Measurements from ENCODE around the gene ROBO1. TPM values are rescaled to one million over a fixed set of nuclear protein-coding genes. Genes with fewer than 3 reads are reported as not detected.

Gene ROBO1
- total RNA-seq, 4 donors from 2014 or later: 12.3 to 112 (median 27.1) TPM

GRCh38 chr3:78972617-78973301 is 795.0 kb downstream of the ROBO1 start:
- intact Hi-C loops (cut with DNase I; ENCODE audit: low total_unique reads): no loop called here
- Histone ChIP-seq H3K4me1 (no peaks in the 10 kb centered on the region), H3K9me3 (no peaks in the 10 kb centered on the region), H3K4me3 (no peak overlapping the region), H3K36me3 (no peaks in the 10 kb centered on the region), H3K27ac (no peak overlapping the region), H3K27me3 (no peaks in the 10 kb centered on the region)
- no peak for DNase-seq
- TF ChIP-seq POLR2A (IDR thresholded peaks at IDR 0.05): no peak
- no peak for TF ChIP-seq CTCF (IDR thresholded peaks at IDR 0.05)

- Histone ChIP-seq H3K36me3 (no peaks in the 10 kb centered on the region), H3K9me3 (no peaks in the 10 kb centered on the region), H3K27me3 (no peaks in the 10 kb centered on the region), H3K4me1 (no peaks in the 10 kb centered on the region), H3K4me3 (no peak overlapping the region), H3K27ac (no peak overlapping the region)
- DNase-seq: no peak
- intact Hi-C loops (cut with DNase I; ENCODE audit: low total_unique reads): no loop called here
- no peak for TF ChIP-seq CTCF (IDR thresholded peaks at IDR 0.05)
- no peak for TF ChIP-seq POLR2A (IDR thresholded peaks at IDR 0.05)
Measured at GRCh38 chr3:78970656-78971055, 797.1 kb downstream of the ROBO1 start.

GRCh38 chr3:78969483-78969882 is 798.3 kb downstream of the ROBO1 start:
- Histone ChIP-seq H3K4me1 (no peaks in the 10 kb centered on the region), H3K27ac (no peak overlapping the region), H3K36me3 (no peaks in the 10 kb centered on the region), H3K27me3 (no peaks in the 10 kb centered on the region), H3K4me3 (no peak overlapping the region), H3K9me3 (no peaks in the 10 kb centered on the region)
- intact Hi-C loops (cut with DNase I; ENCODE audit: low total_unique reads): no loop called here
- no peak for DNase-seq
- TF ChIP-seq CTCF (IDR thresholded peaks at IDR 0.05) (no peak), POLR2A (IDR thresholded peaks at IDR 0.05) (no peak)

- Histone ChIP-seq H3K9me3 (no peaks in the 10 kb centered on the region), H3K27ac (no peak overlapping the region), H3K4me3 (no peak overlapping the region), H3K4me1 (no peaks in the 10 kb centered on the region), H3K36me3 (no peaks in the 10 kb centered on the region), H3K27me3 (no peaks in the 10 kb centered on the region)
- no peak for DNase-seq
- intact Hi-C loops (cut with DNase I; ENCODE audit: low total_unique reads): no loop called here
- TF ChIP-seq CTCF (IDR thresholded peaks at IDR 0.05): no peak
- TF ChIP-seq POLR2A (IDR thresholded peaks at IDR 0.05): no peak
Measured at GRCh38 chr3:78967061-78967460, 800.7 kb downstream of the ROBO1 start.

GRCh38 chr3:78963771-78964170 is 804.0 kb downstream of the ROBO1 start:
- no peak for TF ChIP-seq POLR2A (IDR thresholded peaks at IDR 0.05)
- intact Hi-C loops (cut with DNase I; ENCODE audit: low total_unique reads): no loop called here
- no peaks in the 10 kb centered on the region for H3K4me1 ChIP-seq
- no peak for DNase-seq
- no peaks in the 10 kb centered on the region for H3K27me3 ChIP-seq
- H3K4me3 ChIP-seq: no peak overlapping the region
- H3K36me3 ChIP-seq: no peaks in the 10 kb centered on the region
- no peak overlapping the region for H3K27ac ChIP-seq
- no peaks in the 10 kb centered on the region for H3K9me3 ChIP-seq

- Histone ChIP-seq H3K36me3 (no peaks in the 10 kb centered on the region), H3K4me1 (no peaks in the 10 kb centered on the region), H3K4me3 (no peak overlapping the region), H3K27me3 (no peaks in the 10 kb centered on the region), H3K9me3 (no peaks in the 10 kb centered on the region), H3K27ac (no peak overlapping the region)
- intact Hi-C loops (cut with DNase I; ENCODE audit: low total_unique reads): no loop called here
- DNase-seq: no peak
- no peak for TF ChIP-seq POLR2A (IDR thresholded peaks at IDR 0.05)
- TF ChIP-seq CTCF (IDR thresholded peaks at IDR 0.05): no peak
Measured at GRCh38 chr3:78957456-78957855, 810.3 kb downstream of the ROBO1 start.
